CD4-positive, alpha-beta T cell treated with Interleukin-12 subunit alpha and Interleukin-12 subunit beta, for 1 hour (primary cell): ENCODE measurements around the gene TBC1D22A.
A peak's percentile ranks its signal among the peaks of the same experiment; 100 is the strongest.

Source experiments
- DNase-seq: peaks from one replicate; pipeline ENCODE4 v3.0.0-alpha.2; 2020

Gene TBC1D22A

GRCh38 chr22:46796566-46797195 lies 34.2 kb downstream of the TBC1D22A start:
- no peak for DNase-seq

DNA sequence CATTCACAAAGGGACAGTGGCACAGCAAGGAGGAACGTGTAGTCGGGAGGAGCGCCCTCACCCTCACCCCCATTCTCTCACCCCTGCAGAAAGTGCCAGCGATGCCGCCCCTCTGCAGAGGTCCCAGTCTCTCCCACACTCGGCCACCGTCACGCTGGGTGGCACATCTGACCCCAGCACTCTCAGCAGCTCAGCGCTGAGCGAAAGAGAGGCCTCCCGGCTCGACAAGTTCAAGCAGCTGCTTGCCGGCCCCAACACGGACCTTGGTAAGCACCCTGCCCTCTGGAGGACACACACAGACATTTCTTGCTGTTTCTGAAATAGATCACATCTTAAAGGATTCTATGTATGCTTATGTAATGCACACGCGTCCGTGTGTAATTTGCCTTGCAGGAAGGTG lies 34.9 kb downstream of the TBC1D22A start:
- DNase-seq = no peak

DNA sequence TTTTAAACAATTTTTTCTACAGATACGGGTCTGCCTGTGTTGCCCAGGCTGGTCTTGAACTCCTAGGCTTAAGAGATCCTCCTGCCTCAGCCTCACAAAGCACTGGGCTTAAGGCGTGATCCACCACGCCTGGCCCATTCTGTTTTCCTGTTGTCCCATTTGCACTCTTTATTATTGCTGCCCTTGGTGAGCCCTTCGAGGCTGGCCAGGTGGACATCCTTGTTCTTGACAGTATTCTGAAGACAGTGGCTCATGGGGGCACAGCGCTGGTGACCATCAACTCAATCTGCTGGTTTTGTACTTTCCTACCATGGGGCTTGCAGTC lies 35.6 kb downstream of the TBC1D22A start:
- DNase-seq = no peak

GRCh38 chr22:46798366-46799350 lies 36.2 kb downstream of the TBC1D22A start:
- DNase-seq = peak; percentile 78

DNA sequence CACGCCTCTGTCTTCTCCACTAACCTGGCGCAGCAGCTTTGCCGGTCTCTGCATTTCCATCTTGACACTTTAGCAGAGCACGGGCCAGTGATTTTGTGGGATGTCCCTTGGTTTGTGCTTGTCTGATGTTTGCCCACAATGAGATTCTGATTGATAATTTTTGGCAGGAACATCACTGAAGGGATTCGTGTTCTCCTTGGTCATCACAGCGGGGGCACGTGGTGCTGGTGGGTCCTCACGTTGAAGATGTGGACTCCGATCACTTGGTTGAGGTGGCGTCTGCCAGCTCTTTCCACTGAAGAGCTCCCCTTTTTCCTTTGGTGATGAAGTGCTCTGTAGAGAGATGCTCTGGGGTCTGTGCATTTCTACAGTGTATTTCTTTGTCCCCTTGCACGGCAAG lies 37.2 kb downstream of the TBC1D22A start:
- no peak for DNase-seq

GRCh38 chr22:46800102-46800857 lies 37.8 kb downstream of the TBC1D22A start:
- no peak for DNase-seq

DNA sequence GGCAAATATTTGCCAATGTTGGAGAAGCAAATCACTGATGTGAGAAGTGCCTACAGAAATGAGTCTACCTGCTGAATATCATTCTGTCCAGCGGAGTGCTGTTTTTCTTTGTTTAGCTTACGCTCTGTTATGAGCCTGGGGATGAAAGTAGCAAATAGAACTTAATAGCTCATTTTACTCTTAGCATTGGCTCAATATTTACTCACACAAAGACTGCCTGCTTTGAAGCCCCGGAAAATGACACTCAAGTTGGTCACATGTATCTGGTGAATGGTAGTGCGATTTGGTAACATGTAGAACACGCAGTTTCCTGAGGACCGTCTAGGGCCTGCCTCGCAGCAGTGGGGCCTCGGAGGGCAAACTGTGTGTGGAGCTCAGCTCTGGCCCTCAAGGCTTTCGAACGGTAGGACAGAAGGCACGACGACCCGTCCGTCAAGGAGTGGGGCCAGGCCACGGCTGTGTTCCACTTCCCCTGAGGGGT lies 38.9 kb downstream of the TBC1D22A start:
- DNase-seq = no peak

GRCh38 chr22:46801826-46802607 lies 39.6 kb downstream of the TBC1D22A start:
- DNase-seq = no peak

DNA sequence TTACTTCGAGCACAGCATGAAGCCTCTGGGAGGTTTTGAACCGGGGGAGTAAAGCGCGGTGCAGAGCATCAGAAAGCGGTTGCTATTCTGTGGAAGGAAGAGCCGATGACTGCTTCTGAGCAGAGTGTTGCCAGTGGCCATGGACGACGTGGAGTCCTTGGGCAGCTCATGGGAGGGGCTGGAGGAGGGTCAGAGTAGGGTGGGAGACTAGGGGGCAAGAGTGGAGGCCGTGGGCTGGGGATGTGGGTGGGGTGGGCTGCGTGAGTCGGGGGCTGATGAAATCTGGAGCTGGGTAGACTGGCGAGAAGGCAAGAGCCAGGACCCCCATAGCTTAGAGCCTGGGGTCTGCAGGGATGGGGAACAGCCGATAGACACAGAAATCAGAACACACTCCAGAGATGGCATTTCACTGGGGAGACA lies 40.2 kb downstream of the TBC1D22A start:
- no peak for DNase-seq

DNA sequence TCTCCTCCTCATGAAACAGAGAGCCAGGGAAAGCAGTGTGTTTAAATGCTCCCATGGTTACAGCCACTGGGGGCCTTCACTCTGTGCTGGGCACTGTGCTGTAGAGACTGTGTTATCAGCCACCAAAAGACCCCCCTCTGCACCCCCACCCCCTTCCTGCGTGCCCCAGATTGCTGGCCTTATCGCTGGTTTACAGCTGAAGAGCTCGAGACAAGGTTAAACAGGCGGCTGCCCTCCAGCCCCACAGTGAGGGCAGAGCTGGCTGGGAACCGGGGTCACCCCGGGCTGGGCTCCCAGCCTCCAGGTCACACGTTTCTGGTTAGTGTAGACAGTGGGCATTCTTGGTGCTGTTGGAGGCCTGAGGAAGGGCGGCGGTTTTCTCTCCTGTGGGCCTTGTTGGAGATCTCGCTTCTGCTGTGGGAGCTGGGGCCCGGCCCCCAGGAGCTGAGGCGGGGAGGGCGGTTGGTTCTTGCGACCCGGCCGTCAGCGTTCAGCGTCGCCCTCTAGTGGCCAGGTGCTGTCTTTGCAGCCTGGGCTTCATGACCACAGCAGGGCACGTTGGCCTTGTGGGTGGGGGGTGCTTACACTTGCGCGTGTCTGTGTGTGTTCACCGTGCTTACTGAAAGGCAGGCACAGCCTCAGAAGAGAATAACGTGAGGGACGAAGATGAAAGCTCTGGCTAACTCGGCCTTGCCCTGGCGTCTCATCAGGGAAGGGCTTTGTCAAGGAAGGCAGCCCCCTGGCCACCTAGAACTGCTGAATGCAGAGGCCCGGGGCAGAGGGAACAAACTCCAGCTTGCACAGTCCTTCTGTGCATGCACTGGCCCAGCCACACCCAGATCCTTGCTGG lies 40.8 kb downstream of the TBC1D22A start:
- peak; percentile 82 for DNase-seq

GRCh38 chr22:46803936-46804335 lies 41.5 kb downstream of the TBC1D22A start:
- no peak for DNase-seq

DNA sequence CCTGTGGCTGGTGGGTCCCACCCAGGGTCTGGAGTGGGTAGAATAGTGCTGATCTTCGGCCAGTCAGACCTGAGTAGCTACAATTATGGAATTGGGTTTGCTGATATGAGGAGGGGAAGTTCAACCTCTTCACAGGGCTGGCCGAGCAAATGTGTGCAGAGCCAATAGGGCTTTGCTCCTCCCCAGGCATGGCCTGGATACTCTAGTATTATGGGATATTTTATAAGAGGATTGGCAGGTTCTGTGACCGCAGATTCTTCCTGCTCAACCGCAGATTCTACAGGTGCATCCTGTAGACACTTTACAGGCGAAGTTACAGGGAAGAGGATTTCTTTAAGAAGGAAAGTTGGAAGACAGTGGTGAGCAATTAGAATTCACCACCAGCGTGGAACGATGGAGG lies 44.3 kb downstream of the TBC1D22A start:
- DNase-seq = no peak

- no peak for DNase-seq
Measured at GRCh38 chr22:46807458-46807857, 45.0 kb downstream of the TBC1D22A start.

DNA sequence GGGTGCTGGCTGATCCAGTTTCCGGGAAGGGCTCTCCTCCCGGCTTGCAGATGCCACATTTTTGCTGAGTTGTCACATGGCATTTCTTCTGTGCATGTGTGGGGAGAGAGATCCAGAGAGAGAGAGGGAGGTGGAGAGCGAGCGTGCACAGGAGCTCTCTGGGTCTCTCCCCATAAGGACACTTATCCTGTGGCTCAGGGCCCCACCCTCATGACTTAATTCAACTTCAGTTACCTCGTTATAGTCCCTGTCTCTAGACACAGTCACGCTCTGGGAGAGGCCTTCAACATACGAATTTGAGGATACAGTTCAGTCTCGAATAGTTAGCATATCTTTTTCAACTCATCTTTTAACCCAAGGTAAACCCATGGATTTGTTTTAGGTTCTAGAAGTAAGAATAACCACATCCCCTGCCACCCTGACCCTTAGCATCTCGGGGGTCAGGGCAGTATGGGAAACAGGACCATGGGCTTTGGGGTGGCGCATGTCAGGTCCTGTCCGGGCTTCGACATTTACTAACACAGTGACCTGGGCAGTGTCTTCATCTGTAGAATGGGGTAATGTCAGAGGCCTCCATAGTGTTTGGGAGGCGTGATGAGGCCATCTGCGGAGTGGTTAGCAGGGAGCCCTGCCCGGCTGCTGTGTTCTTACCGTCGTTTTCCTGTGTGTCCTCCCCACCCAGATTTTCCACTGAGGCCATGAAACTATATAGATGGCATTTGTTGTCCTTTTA lies 46.9 kb downstream of the TBC1D22A start:
- no peak for DNase-seq

DNA sequence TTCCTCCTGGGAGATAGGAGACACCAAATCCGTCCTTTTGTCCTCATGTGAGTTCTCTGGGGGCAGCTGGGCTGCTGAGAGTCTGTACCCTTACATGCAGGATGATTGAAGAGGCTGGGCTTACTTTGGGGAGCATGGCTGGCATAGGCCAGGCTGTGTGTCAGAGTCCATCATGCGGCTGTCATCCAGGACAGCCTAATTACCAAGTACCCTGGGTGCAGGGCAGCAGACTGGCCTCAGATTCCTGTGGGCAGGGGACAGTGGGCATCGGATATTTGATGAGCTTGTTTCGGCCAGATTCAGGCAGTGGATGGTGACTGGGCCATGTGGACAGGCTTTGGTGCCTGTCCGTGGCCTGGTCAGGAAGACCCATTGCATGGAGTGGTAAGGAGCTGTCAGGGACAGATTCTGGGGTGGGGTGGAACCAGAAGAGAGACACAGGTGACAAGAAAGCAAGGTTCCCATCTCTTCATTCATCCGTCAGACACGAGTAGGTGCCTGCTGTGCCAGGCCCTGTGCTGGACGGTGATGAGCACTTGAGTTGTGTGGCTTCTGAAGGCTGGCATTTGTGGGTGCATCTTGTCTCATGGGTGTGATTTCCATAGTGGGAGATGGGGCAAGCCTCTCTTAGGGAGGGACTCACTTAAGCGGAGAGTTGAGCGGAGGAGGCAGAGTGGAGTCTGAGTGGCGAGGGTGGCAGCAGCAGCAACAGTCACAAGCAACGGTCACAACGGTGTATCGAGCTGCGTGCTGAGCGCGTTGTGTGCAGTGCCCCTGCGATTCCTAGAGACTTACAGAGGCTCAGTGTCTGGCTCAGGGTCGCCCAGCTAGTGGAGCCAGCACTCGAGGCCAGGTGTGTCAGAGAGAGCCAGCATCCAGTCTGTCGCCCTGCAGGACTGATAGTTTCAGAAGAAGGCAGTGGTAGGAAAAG lies 48.7 kb downstream of the TBC1D22A start:
- DNase-seq = no peak

- DNase-seq = no peak
Measured at GRCh38 chr22:46812034-46812605, 49.7 kb downstream of the TBC1D22A start.

DNA sequence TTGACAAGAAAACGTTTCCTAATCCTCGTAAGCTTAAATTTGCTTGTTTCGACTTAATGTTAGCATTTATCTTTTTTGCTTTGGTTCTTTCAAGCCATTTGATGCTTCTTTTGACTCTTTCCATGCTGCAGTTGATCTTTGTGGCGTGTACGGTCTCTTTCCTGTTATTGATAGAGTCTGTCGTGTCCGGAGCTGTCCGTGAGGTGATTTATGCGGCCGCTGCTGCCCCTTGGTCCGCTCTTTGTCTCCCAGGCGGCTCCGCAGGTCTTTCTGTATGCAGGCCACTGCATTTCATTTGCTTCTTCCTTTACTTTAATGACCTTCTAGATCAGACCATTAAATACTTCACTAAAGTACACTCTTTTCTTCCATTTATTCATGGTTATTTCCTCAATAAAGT lies 50.3 kb downstream of the TBC1D22A start:
- DNase-seq = no peak

GRCh38 chr22:46813816-46814597 lies 51.6 kb downstream of the TBC1D22A start:
- DNase-seq = no peak

GRCh38 chr22:46815132-46815531 lies 52.7 kb downstream of the TBC1D22A start:
- no peak for DNase-seq
